ENCODE measurements around the gene MSI2. TPM values are rescaled to one million over a fixed set of nuclear protein-coding genes. Genes with fewer than 3 reads are reported as not detected.

The MSI2 gene
- total and polyA plus RNA-seq, 9 of the 15 experiments (the other 6 are each of a cell fraction or from before 2014, with no cell fraction given) = 4.6 to 61.8 (median 42.4) TPM

DNA sequence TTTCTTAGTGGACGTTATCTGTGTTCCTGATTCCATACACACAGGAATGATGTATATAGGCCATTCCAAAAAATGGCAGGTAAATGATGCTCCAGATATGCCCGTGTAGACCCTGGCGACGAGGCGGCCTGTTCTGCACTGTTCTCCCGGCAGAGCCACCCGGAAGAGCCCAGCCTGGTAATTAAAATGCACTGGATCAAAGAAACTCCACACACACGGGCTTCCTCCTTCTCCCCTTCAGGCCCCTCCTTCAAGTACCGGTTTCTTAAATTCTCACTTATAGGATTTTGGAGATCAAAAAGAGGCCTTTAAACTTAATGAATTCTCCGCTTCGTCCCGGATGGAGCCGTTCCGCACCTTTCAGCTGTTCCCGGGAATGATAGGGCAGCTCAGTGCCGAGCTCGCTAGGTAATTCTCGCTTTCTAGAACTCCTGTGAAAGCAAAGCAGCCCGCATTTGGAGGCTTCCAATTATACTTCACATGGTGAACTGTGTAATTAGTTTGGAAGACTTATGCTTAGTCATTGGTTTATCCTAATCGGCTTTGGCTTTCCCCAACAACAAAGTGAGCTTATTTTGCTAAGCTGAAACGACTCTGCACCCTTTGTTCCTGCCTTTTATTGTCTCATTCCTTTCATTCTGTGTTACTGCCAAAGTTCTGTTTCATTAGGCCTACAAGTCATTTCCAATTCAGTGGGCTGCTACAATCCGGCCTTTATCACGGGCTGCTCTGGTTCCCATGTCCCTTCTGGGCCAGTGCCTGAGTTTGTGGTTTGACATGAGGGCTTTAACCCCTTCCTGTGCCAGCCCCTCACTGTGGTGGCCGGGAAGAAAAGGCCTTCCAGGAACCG lies 150.0 kb downstream of the MSI2 start (continued):
- TF ChIP-seq, protein P1, sequence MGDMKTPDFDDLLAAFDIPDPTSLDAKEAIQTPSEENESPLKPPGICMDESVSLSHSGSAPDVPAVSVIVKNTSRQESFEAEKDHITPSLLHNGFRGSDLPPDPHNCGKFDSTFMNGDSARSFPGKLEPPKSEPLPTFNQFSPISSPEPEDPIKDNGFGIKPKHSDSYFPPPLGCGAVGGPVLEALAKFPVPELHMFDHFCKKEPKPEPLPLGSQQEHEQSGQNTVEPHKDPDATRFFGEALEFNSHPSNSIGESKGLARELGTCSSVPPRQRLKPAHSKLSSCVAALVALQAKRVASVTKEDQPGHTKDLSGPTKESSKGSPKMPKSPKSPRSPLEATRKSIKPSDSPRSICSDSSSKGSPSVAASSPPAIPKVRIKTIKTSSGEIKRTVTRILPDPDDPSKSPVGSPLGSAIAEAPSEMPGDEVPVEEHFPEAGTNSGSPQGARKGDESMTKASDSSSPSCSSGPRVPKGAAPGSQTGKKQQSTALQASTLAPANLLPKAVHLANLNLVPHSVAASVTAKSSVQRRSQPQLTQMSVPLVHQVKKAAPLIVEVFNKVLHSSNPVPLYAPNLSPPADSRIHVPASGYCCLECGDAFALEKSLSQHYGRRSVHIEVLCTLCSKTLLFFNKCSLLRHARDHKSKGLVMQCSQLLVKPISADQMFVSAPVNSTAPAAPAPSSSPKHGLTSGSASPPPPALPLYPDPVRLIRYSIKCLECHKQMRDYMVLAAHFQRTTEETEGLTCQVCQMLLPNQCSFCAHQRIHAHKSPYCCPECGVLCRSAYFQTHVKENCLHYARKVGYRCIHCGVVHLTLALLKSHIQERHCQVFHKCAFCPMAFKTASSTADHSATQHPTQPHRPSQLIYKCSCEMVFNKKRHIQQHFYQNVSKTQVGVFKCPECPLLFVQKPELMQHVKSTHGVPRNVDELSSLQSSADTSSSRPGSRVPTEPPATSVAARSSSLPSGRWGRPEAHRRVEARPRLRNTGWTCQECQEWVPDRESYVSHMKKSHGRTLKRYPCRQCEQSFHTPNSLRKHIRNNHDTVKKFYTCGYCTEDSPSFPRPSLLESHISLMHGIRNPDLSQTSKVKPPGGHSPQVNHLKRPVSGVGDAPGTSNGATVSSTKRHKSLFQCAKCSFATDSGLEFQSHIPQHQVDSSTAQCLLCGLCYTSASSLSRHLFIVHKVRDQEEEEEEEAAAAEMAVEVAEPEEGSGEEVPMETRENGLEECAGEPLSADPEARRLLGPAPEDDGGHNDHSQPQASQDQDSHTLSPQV (IDR thresholded peaks at IDR 0.05) = 0 out of 2 replicates have a peak, but pooled peaks have one; percentile 36
- TF ChIP-seq NFE2 (IDR thresholded peaks at IDR 0.05; ENCODE audit: low read depth) (peak; percentile 68), NFE2L1 (tag; IDR thresholded peaks at IDR 0.05; ENCODE audit: borderline replicate concordance, low read depth) (0 out of 2 replicates have a peak, but pooled peaks have one; percentile 14), EGR1 (conservative IDR thresholded peaks at IDR 0.05) (no peak), YY1 (IDR thresholded peaks at IDR 0.05; ENCODE audit: borderline replicate concordance in 1 of 3, control insufficient read depth in 1 of 3, extremely low read depth in 1 of 3, insufficient read depth in 3 of 3, insufficient read length in 1 of 3, insufficient replicate concordance in 2 of 3, low read depth in 1 of 3, low read length in 2 of 3) (no peak), ELF4 (CRISPR knock-in tag; IDR thresholded peaks at IDR 0.05) (0 out of 2 replicates have a peak, but pooled peaks have one; percentile 25), MAFF (IDR thresholded peaks at IDR 0.05; ENCODE audit: low read length) (peak; percentile 43; the same call in 1 of the 2 replicates), ZNF316 (IDR thresholded peaks at IDR 0.05) (peak; percentile 83)
- TF ChIP-seq, protein P2, sequence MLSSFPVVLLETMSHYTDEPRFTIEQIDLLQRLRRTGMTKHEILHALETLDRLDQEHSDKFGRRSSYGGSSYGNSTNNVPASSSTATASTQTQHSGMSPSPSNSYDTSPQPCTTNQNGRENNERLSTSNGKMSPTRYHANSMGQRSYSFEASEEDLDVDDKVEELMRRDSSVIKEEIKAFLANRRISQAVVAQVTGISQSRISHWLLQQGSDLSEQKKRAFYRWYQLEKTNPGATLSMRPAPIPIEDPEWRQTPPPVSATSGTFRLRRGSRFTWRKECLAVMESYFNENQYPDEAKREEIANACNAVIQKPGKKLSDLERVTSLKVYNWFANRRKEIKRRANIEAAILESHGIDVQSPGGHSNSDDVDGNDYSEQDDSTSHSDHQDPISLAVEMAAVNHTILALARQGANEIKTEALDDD (IDR thresholded peaks at IDR 0.05) = 0 out of 2 replicates have a peak, but pooled peaks have one; percentile 15

All from K562 (cell line).